ELR (cell line): ENCODE results near the gene SPHK1.

Experiments
- DNase-seq: peaks from one replicate; pipeline ENCODE4 v3.0.0-alpha.2; 2015; ENCODE audit warnings: low read depth

Gene SPHK1

GRCh38 chr17:76384987-76385891 is 830 bp downstream of the SPHK1 start:
- DNase-seq, result peak; percentile 98

GRCh38 chr17:76385892-76386786 is 1.7 kb downstream of the SPHK1 start:
- DNase-seq, result peak; percentile 93

- peak; percentile 34 for DNase-seq
Measured at GRCh38 chr17:76386966-76387765, 2.8 kb downstream of the SPHK1 start.

- DNase-seq, result peak; percentile 71
Measured at GRCh38 chr17:76388966-76389888, 4.8 kb downstream of the SPHK1 start.

- DNase-seq, result peak; percentile 54
Measured at GRCh38 chr17:76390003-76390421, 5.6 kb downstream of the SPHK1 start.

GRCh38 chr17:76391200-76391715 is 6.8 kb downstream of the SPHK1 start:
- no peak for DNase-seq

- DNase-seq, result peak; percentile 58
Measured at GRCh38 chr17:76394166-76394565, 9.8 kb downstream of the SPHK1 start.

GRCh38 chr17:76395980-76396379 is 11.6 kb downstream of the SPHK1 start:
- DNase-seq, result no peak

- no peak for DNase-seq
Measured at GRCh38 chr17:76397184-76397583, 12.8 kb downstream of the SPHK1 start.

- peak; percentile 93 for DNase-seq
Measured at GRCh38 chr17:76397687-76398522, 13.5 kb downstream of the SPHK1 start.

- DNase-seq, result peak; percentile 35
Measured at GRCh38 chr17:76398523-76399174, 14.2 kb downstream of the SPHK1 start.

- no peak for DNase-seq
Measured at GRCh38 chr17:76399175-76400172, 15.1 kb downstream of the SPHK1 start.

GRCh38 chr17:76402711-76403110 is 18.3 kb downstream of the SPHK1 start:
- DNase-seq, result no peak

GRCh38 chr17:76404256-76404655 is 19.8 kb downstream of the SPHK1 start:
- no peak for DNase-seq

- DNase-seq, result no peak
Measured at GRCh38 chr17:76404976-76405563, 20.7 kb downstream of the SPHK1 start.

GRCh38 chr17:76405607-76405966 is 21.2 kb downstream of the SPHK1 start:
- DNase-seq, result no peak

GRCh38 chr17:76405967-76406647 is 21.7 kb downstream of the SPHK1 start:
- DNase-seq, result no peak
